HepG2 (cell line): ENCODE data around the gene SOSTDC1. TPM values are rescaled to one million over a fixed set of nuclear protein-coding genes. Genes with fewer than 3 reads are reported as not detected.

Experiments used
- ATAC-seq: fragments of 200-7000 bp; cut with Tn5 transposase; 3 replicates; pipeline ENCODE4 v1.9.1; 2020; ENCODE audit warnings: mild to moderate bottlenecking, moderate library complexity
- BruUV-seq: library from RNA; stranded (reverse); fragments of 400-500 nt; replicated peaks from 2 replicates; lab custom pipeline; 2021; lab: Mats Ljungman, UMichigan
- CTCF ChIA-PET: fragments of 300-600 bp; formaldehyde crosslinking; extraction: SDS; loops from one replicate; lab custom pipeline; 2021; ENCODE audit warnings: low total read pairs, inconsistent platforms, low intra/inter-chr PET ratio; lab: Yijun Ruan, JAX
- POLR2A ChIA-PET: fragments of 350-600 bp; sonication (Branson Sonifier 250); formaldehyde crosslinking; loops from one replicate; lab custom pipeline; 2020; ENCODE audit warnings: antibody characterized with exemption, inconsistent platforms; lab: Yijun Ruan, JAX
- DNase-seq: peaks from one replicate; pipeline ENCODE4 v3.0.0-alpha.2; 2015; ENCODE audit warnings: low spot score
- FAIRE-seq: peaks from 3 replicates; lab custom pipeline; 2011; peaks lifted over from hg19 to GRCh38; lab: Jason Lieb, UNC
- H2AFZ ChIP-seq: one replicate; pipeline ENCODE4 v1.6.1; 2011; ENCODE audit warnings: low read length, inconsistent platforms
- H3K27ac ChIP-seq: fragments of 300-600 bp; 3 replicates; pipeline ENCODE4 v1.8.0; 2011; ENCODE audit warnings: mixed run types, mild to moderate bottlenecking, mixed read lengths, low read length, inconsistent platforms; ENCODE audit not compliant: insufficient read depth; ENCODE audit errors: extremely low read length
- H3K27me3 ChIP-seq, 2 experiments: fragments of 200-600 bp in 1 of 2; 2 replicates in 1 of 2; 3 replicates in 1 of 2; pipeline versions ENCODE4 v1.6.0 to v1.8.0; 2011; ENCODE audit warnings: low read length in 2 of 2, mild to moderate bottlenecking in 2 of 2, moderate library complexity in 2 of 2, inconsistent platforms in 1 of 2; ENCODE audit not compliant: insufficient read depth in 2 of 2, control insufficient read depth in 1 of 2
- H3K36me3 ChIP-seq, 2 experiments: fragments of 200-600 bp in 1 of 2; replicated peaks in 1 of 2; 2 replicates in 1 of 2; 3 replicates in 1 of 2; pipeline versions ENCODE4 v1.5.1 to v1.8.0; 2011; ENCODE audit warnings: low read length in 2 of 2, inconsistent platforms in 1 of 2; ENCODE audit not compliant: insufficient read depth in 2 of 2, control insufficient read depth in 1 of 2
- H3K4me1 ChIP-seq: 2 replicates; pipeline ENCODE4 v1.5.1; 2012; ENCODE audit warnings: low read length, inconsistent platforms; ENCODE audit not compliant: insufficient read depth
- H3K4me2 ChIP-seq: 2 replicates; pipeline ENCODE4 v1.6.0; 2011; ENCODE audit warnings: low read depth, low read length, inconsistent platforms
- H3K4me3 ChIP-seq, 3 experiments: fragments of 200-600 bp in 1 of 3; sonication (generic), shearing (Covaris generic) in 1 of 3; replicated peaks in 1 of 3; 2 replicates each; pipeline ENCODE4 v1.5.1; 2011 to 2016; ENCODE audit warnings: low read length in 3 of 3, inconsistent platforms in 2 of 3, low read depth in 2 of 3, mild to moderate bottlenecking in 2 of 3, control low read depth in 1 of 3, mixed read lengths in 1 of 3; ENCODE audit not compliant: insufficient read depth in 1 of 3
- H3K79me2 ChIP-seq: one replicate; pipeline ENCODE4 v1.6.1; 2011; ENCODE audit warnings: low read length, inconsistent platforms; ENCODE audit not compliant: insufficient read depth
- H3K9ac ChIP-seq: 2 replicates; pipeline ENCODE4 v1.6.0; 2011; ENCODE audit warnings: mild to moderate bottlenecking, low read depth, low read length, inconsistent platforms; ENCODE audit not compliant: insufficient read depth
- H3K9me3 ChIP-seq: 2 replicates; pipeline ENCODE4 v1.5.1; 2012; ENCODE audit warnings: mild to moderate bottlenecking, low read length
- H4K20me1 ChIP-seq: 2 replicates; pipeline ENCODE4 v1.6.0; 2011; ENCODE audit warnings: inconsistent platforms, mild to moderate bottlenecking, low read length, moderate library complexity; ENCODE audit not compliant: insufficient read depth
- ELF3 ChIP-seq: IDR thresholded peaks from 2 replicates; pipeline ENCODE4 v1.6.1; 2016; ENCODE audit warnings: missing genetic modification reagents, missing compliant biosample characterization
- ELF4 ChIP-seq: sonication (generic); formaldehyde crosslinking; IDR thresholded peaks from 2 replicates; pipeline ENCODE4 v1.5.0; 2020; ENCODE audit warnings: missing genetic modification reagents, mild to moderate bottlenecking, moderate library complexity, borderline replicate concordance
- HMG20A ChIP-seq: IDR thresholded peaks from 2 replicates; pipeline ENCODE4 v1.6.1; 2016; ENCODE audit warnings: borderline replicate concordance
- HNF1B ChIP-seq: sonication (generic); formaldehyde crosslinking; IDR thresholded peaks from 2 replicates; pipeline ENCODE4 v1.5.1; 2020; ENCODE audit warnings: mild to moderate bottlenecking, moderate library complexity, missing genetic modification reagents
- MAFF ChIP-seq: IDR thresholded peaks from 2 replicates; pipeline ENCODE4 v1.6.1; 2011; ENCODE audit warnings: low read depth, low read length, improper control_type of control experiment
- NCOR1 ChIP-seq: fragments of 200-600 bp; sonication (generic); IDR thresholded peaks from 2 replicates; pipeline ENCODE4 v1.7.0; 2017; ENCODE audit warnings: antibody characterized with exemption, low read length, borderline replicate concordance
- NR2F6 ChIP-seq, 2 experiments: IDR thresholded peaks; 2 replicates each; pipeline ENCODE4 v1.6.1; 2016; ENCODE audit warnings: antibody characterized with exemption in 1 of 2, mild to moderate bottlenecking in 1 of 2
- PPARG ChIP-seq: conservative IDR thresholded peaks from 2 replicates; pipeline ENCODE4 v1.6.1; 2016; ENCODE audit warnings: missing biosample characterization, missing genetic modification reagents
- SMAD1 ChIP-seq: sonication (generic); formaldehyde crosslinking; IDR thresholded peaks from 2 replicates; pipeline ENCODE4 v1.4.0; 2020; ENCODE audit warnings: missing genetic modification reagents, low read depth, mild to moderate bottlenecking, borderline replicate concordance
- SOX13 ChIP-seq, 3 experiments: fragments of 450-650 bp in 1 of 3; sonication (generic) in 1 of 3; formaldehyde crosslinking in 1 of 3; IDR thresholded peaks in 2 of 3; conservative IDR thresholded peaks in 1 of 3; 2 replicates each; pipeline versions ENCODE4 v1.5.0 to v1.6.1; 2016 to 2020; ENCODE audit warnings: antibody characterized with exemption in 1 of 3, mild to moderate bottlenecking in 1 of 3, missing compliant biosample characterization in 1 of 3, missing genetic modification reagents in 1 of 3, moderate library complexity in 1 of 3
- SOX6 ChIP-seq, 2 experiments: fragments of 450-650 bp in 1 of 2; sonication (generic) in 1 of 2; formaldehyde crosslinking in 1 of 2; IDR thresholded peaks; 2 replicates each; pipeline versions ENCODE4 v1.4.0 to v1.6.1; 2017 to 2020; ENCODE audit warnings: antibody characterized with exemption in 1 of 2, mild to moderate bottlenecking in 1 of 2, missing genetic modification reagents in 1 of 2
- YEATS2 ChIP-seq: sonication (generic); formaldehyde crosslinking; IDR thresholded peaks from 2 replicates; pipeline ENCODE4 v1.4.0; 2020; ENCODE audit warnings: missing genetic modification reagents, borderline replicate concordance
- ZBTB21 ChIP-seq: sonication (generic); formaldehyde crosslinking; IDR thresholded peaks from 2 replicates; pipeline ENCODE4 v1.4.0; 2020; ENCODE audit warnings: missing genetic modification reagents
- ZNF263 ChIP-seq: sonication (generic); formaldehyde crosslinking; IDR thresholded peaks from 2 replicates; pipeline ENCODE4 v1.4.0; 2020; ENCODE audit warnings: missing genetic modification reagents
- ZNF281 ChIP-seq: sonication (generic); formaldehyde crosslinking; IDR thresholded peaks from 2 replicates; pipeline ENCODE4 v1.4.0; 2020; ENCODE audit warnings: missing genetic modification reagents, borderline replicate concordance
- ZNF292 ChIP-seq: sonication (generic); formaldehyde crosslinking; IDR thresholded peaks from 2 replicates; pipeline ENCODE4 v1.8.1; 2022; ENCODE audit warnings: mild to moderate bottlenecking, low read depth, missing genetic modification reagents, borderline replicate concordance
- ZNF337 ChIP-seq: sonication (generic); formaldehyde crosslinking; IDR thresholded peaks from 2 replicates; pipeline ENCODE4 v1.5.1; 2020; ENCODE audit warnings: missing genetic modification reagents, low read depth, mild to moderate bottlenecking, borderline replicate concordance
- ZNF430 ChIP-seq: sonication (generic); formaldehyde crosslinking; IDR thresholded peaks from 2 replicates; pipeline ENCODE4 v1.9.0; 2021; ENCODE audit warnings: mild to moderate bottlenecking, missing genetic modification reagents
- ZNF629 ChIP-seq: sonication (generic); formaldehyde crosslinking; conservative IDR thresholded peaks from 2 replicates; pipeline ENCODE4 v1.5.0; 2020; ENCODE audit warnings: missing genetic modification reagents
- ZNF660 ChIP-seq: sonication (generic); formaldehyde crosslinking; IDR thresholded peaks from 2 replicates; pipeline ENCODE4 v1.5.1; 2020; ENCODE audit warnings: mild to moderate bottlenecking, low read depth, missing genetic modification reagents, borderline replicate concordance
- WGBS: methylation state at CpG from one replicate; pipeline ENCODE4 v1.1.6; 2017; ENCODE audit warnings: low lambda C conversion rate; 5-methylcytosine and 5-hydroxymethylcytosine counted together
- in situ Hi-C: cut with HindIII; loops from 2 replicates; pipeline ENCODE4 v1.10.0; 2017; ENCODE audit warnings: low pct_unique_long_range_greater_than_20kb; ENCODE audit not compliant: extremely low pct_ligation_motif_present
- intact Hi-C: fragments of 100-400 bp; cut with micrococcal nuclease; formaldehyde crosslinking; loops from one replicate; pipeline ENCODE4 v1.10.0; 2022; ENCODE audit not compliant: unreplicated experiment
- polyA plus RNA-seq, 8 experiments: library from polyadenylated mRNA; depleted of rRNA in 3 of 8; stranded (reverse) in 7 of 8; unstranded in 1 of 8; fragments of >200 nt; fragmentation: Illumina TruSeq in 4 of 8; extraction: Trizol in 4 of 8; gene quantifications; 2 replicates each; pipeline versions ENCODE4 v1.2.1 to v1.2.3, GENCODE V29; 2011 to 2016; ENCODE audit warnings: low read depth in 4 of 8, missing spikeins in 1 of 8, mixed read lengths in 1 of 8; ENCODE audit not compliant: insufficient read depth in 1 of 8
- total RNA-seq, 5 experiments: library from RNA; depleted of rRNA; stranded (reverse); fragments of >200 nt; fragmentation: Illumina TruSeq; extraction: Trizol; gene quantifications; 2 replicates each; pipeline ENCODE4 v1.2.3, GENCODE V29; 2016; ENCODE audit warnings: low read depth in 1 of 5

The SOSTDC1 gene
- total and polyA plus RNA-seq, 2 of the 13 experiments (the other 11 are each of a cell fraction or from before 2014, with no cell fraction given), result not detected

GRCh38 chr7:16492513-16493062 lies 27.1 kb upstream of the SOSTDC1 start:
- H3K27ac ChIP-seq, result peak overlapping the region; percentile 66
- H3K27me3 ChIP-seq, result no peaks in the 10 kb centered on the region
- POLR2A ChIA-PET, result no interaction called here
- H3K4me2 ChIP-seq, result peak overlapping the region; percentile 76
- no peaks in the 10 kb centered on the region for H3K9me3 ChIP-seq
- CTCF ChIA-PET, result no interaction called here
- H3K9ac ChIP-seq, result peak overlapping the region; percentile 47; the same call in 1 of the 2 replicates
- no peaks in the 10 kb centered on the region for H3K79me2 ChIP-seq
- H4K20me1 ChIP-seq, result no peaks in the 10 kb centered on the region
- peak overlapping the region in 2 of 3 experiments; percentile 9 to 11; a peak in 1 of 6 replicates for H3K4me3 ChIP-seq
- no TSS peak for BruUV-seq
- in situ Hi-C loops, result no loop called here
- H3K4me1 ChIP-seq, result peaks cover 43% of the 10 kb centered on the region
- ATAC-seq (peak; percentile 99), FAIRE-seq (peak; percentile 73), DNase-seq (peak; percentile 90)
- intact Hi-C loops, result loop anchor here (5.0 kb wide), 1 partner anchor 70 kb away; the partner anchor contains the start of gene CRPPA
- H2AFZ ChIP-seq, result no peak overlapping the region
- H3K36me3 ChIP-seq, result no peaks in the 10 kb centered on the region
- 4% methylated on average over 3 of the region's 3 CpGs for WGBS
- TF ChIP-seq ZNF337 (CRISPR knock-in tag) (no peak), ZNF281 (CRISPR knock-in tag) (peak; percentile 89), ZNF629 (no peak), ZNF292 (CRISPR knock-in tag) (0 out of 2 replicates have a peak, but pooled peaks have one; percentile 28), ELF4 (CRISPR knock-in tag) (no peak), PPARG (peak; percentile 50; the same call in 1 of the 2 replicates), MAFF (peak; percentile 53), HMG20A (CRISPR knock-in tag) (peak; percentile 71; the same call in 1 of the 2 replicates), ZNF660 (no peak), ZNF263 (CRISPR knock-in tag) (no peak), SOX13 (IDR thresholded peaks at IDR 0.05) (no peak), SOX13 (CRISPR knock-in tag; conservative IDR thresholded peaks at IDR 0.05 in 1 of 2, IDR thresholded peaks at IDR 0.05 in 1 of 2) (peak in 1 of 2 experiments; percentile 85; a peak in 2 of 4 replicates), YEATS2 (no peak), ELF3 (no peak), NR2F6 (IDR thresholded peaks at IDR 0.05) (no peak), NR2F6 (CRISPR knock-in tag; IDR thresholded peaks at IDR 0.05) (peak; percentile 45; the same call in 1 of the 2 replicates), ZNF430 (CRISPR knock-in tag) (no peak), SMAD1 (CRISPR knock-in tag) (no peak), SOX6 (IDR thresholded peaks at IDR 0.05) (no peak), SOX6 (CRISPR knock-in tag; IDR thresholded peaks at IDR 0.05) (peak; percentile 74), ZBTB21 (CRISPR knock-in tag) (no peak), NCOR1 (peak; percentile 75), HNF1B (CRISPR knock-in tag) (no peak)
